Thyroid gland (tissue), 4 donors: ENCODE measurements around the gene ABCB1.

Experiments used
- POLR2A ChIP-seq, 2 donors: fragments of 450-650 bp; IDR thresholded peaks; one replicate each; pipeline ENCODE4 v1.6.1; 2017; ENCODE audit warnings: antibody characterized with exemption in 2 of 2, mild to moderate bottlenecking in 2 of 2, moderate library complexity in 1 of 2
- TF ChIP-seq, protein P1 (sequence below), 6 experiments: fragments of 200-600 bp in 3 of 6; fragments of 450-650 bp in 3 of 6; sonication (generic) in 3 of 6; IDR thresholded peaks; one replicate each; pipeline ENCODE4 v1.5.1; 2016 to 2019; ENCODE audit warnings: antibody characterized with exemption in 6 of 6, mild to moderate bottlenecking in 2 of 6, inconsistent platforms in 1 of 6, moderate library complexity in 1 of 6

- TF ChIP-seq, protein P1, sequence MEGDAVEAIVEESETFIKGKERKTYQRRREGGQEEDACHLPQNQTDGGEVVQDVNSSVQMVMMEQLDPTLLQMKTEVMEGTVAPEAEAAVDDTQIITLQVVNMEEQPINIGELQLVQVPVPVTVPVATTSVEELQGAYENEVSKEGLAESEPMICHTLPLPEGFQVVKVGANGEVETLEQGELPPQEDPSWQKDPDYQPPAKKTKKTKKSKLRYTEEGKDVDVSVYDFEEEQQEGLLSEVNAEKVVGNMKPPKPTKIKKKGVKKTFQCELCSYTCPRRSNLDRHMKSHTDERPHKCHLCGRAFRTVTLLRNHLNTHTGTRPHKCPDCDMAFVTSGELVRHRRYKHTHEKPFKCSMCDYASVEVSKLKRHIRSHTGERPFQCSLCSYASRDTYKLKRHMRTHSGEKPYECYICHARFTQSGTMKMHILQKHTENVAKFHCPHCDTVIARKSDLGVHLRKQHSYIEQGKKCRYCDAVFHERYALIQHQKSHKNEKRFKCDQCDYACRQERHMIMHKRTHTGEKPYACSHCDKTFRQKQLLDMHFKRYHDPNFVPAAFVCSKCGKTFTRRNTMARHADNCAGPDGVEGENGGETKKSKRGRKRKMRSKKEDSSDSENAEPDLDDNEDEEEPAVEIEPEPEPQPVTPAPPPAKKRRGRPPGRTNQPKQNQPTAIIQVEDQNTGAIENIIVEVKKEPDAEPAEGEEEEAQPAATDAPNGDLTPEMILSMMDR (IDR thresholded peaks at IDR 0.05), result no peak
- no peak for TF ChIP-seq POLR2A (IDR thresholded peaks at IDR 0.05)
Measured at GRCh38 chr7:87510411-87510875, 90.2 kb downstream of the ABCB1 start.
